GM12878 (cell line): ENCODE data around the gene RAP1B.

Source experiments
- ATF7 ChIP-seq: fragments of 450-650 bp; IDR thresholded peaks from 2 replicates; pipeline ENCODE4 v1.6.1; 2016; ENCODE audit warnings: low read depth, mild to moderate bottlenecking
- IKZF2 ChIP-seq, 2 experiments: fragments of 450-650 bp; IDR thresholded peaks; 2 replicates each; pipeline ENCODE4 v1.6.1; 2017; ENCODE audit warnings: mild to moderate bottlenecking in 2 of 2, moderate library complexity in 2 of 2
- JUND ChIP-seq: IDR thresholded peaks from 2 replicates; pipeline ENCODE4 v1.6.1; 2012; ENCODE audit warnings: low read depth, mild to moderate bottlenecking, low read length, improper control_type of control experiment, moderate library complexity
- RELA ChIP-seq: fragments of 450-650 bp; IDR thresholded peaks from 2 replicates; pipeline ENCODE4 v1.8.0; 2014; ENCODE audit warnings: borderline replicate concordance; ENCODE audit not compliant: partially characterized antibody
- SP1 ChIP-seq: IDR thresholded peaks from one replicate; pipeline ENCODE4 v1.6.1; 2011; ENCODE audit warnings: low read depth, low read length
- TF ChIP-seq, protein P1 (sequence below), 3 experiments: IDR thresholded peaks in 2 of 3; conservative IDR thresholded peaks in 1 of 3; 2 replicates each; pipeline ENCODE4 v1.5.1; 2011; ENCODE audit warnings: low read depth in 3 of 3, low read length in 3 of 3, mild to moderate bottlenecking in 3 of 3, control low read depth in 2 of 3, moderate library complexity in 2 of 3, inconsistent platforms in 1 of 3, mixed read lengths in 1 of 3; ENCODE audit not compliant: control insufficient read depth in 2 of 3, insufficient read depth in 1 of 3; ENCODE audit errors: extremely low read depth in 1 of 3
- TF ChIP-seq, protein P2 (sequence below): IDR thresholded peaks from 2 replicates; pipeline ENCODE4 v1.6.1; 2011; ENCODE audit warnings: borderline replicate concordance, low read depth, mild to moderate bottlenecking, moderate library complexity, mixed read lengths, low read length; ENCODE audit not compliant: insufficient read depth; ENCODE audit errors: extremely low read length

DNA sequence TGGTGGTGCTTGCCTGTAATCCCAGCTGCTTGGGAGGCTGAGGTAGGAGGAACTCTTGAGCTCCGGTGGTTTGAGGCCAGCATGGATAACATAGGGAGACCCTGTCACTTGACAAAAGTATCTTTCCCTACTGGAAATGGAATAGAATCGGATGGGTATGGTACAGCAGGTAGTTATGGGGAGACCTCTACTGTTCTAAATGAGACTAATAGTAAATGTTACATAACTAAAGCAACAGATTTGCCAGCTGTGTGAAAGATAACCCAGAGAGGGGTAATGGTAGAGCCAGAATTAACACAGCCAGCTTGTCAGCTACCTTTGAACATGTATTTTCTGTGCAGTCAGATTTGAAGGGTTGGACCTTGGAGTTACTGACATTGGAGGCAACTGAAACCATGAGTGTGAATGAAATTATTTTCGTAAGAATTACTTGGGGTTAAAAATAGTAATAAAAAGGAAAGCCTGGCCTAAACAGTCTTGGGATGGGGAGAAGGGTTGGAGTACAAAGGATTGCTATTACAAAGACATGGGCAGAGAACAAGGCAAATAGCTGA, 54.4 kb downstream of the RAP1B start:
- TF ChIP-seq ATF7 (no peak), IKZF2 (IDR thresholded peaks at IDR 0.05) (no peak), RELA (no peak), SP1 (no peak), JUND (no peak)
- TF ChIP-seq, protein P1, sequence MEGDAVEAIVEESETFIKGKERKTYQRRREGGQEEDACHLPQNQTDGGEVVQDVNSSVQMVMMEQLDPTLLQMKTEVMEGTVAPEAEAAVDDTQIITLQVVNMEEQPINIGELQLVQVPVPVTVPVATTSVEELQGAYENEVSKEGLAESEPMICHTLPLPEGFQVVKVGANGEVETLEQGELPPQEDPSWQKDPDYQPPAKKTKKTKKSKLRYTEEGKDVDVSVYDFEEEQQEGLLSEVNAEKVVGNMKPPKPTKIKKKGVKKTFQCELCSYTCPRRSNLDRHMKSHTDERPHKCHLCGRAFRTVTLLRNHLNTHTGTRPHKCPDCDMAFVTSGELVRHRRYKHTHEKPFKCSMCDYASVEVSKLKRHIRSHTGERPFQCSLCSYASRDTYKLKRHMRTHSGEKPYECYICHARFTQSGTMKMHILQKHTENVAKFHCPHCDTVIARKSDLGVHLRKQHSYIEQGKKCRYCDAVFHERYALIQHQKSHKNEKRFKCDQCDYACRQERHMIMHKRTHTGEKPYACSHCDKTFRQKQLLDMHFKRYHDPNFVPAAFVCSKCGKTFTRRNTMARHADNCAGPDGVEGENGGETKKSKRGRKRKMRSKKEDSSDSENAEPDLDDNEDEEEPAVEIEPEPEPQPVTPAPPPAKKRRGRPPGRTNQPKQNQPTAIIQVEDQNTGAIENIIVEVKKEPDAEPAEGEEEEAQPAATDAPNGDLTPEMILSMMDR (IDR thresholded peaks at IDR 0.05 in 2 of 3, conservative IDR thresholded peaks at IDR 0.05 in 1 of 3; ENCODE audit: control insufficient read depth in 2 of 3, extremely low read depth in 1 of 3, insufficient read depth in 1 of 3, low read depth in 3 of 3, low read length in 3 of 3): peak in 1 of 3 experiments; percentile 27; a peak in 1 of 6 replicates
- TF ChIP-seq, protein P2, sequence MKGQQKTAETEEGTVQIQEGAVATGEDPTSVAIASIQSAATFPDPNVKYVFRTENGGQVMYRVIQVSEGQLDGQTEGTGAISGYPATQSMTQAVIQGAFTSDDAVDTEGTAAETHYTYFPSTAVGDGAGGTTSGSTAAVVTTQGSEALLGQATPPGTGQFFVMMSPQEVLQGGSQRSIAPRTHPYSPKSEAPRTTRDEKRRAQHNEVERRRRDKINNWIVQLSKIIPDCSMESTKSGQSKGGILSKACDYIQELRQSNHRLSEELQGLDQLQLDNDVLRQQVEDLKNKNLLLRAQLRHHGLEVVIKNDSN: no peak
